ENCODE measurements around the gene IPMK.
A peak's percentile ranks its signal among the peaks of the same experiment; 100 is the strongest.

IPMK gene

GRCh38 chr10:58300676-58301075 lies 33.0 kb upstream of the IPMK start:
- ATAC-seq (ENCODE audit: insufficient read depth, low read depth) (no peak), DNase-seq (no peak)
- H3K4me1 ChIP-seq (ENCODE audit: insufficient read depth, low read length) = no peaks in the 10 kb centered on the region
- H3K9me3 ChIP-seq (ENCODE audit: insufficient read depth, low read length, severe bottlenecking) = no peaks in the 10 kb centered on the region
- H3K27ac ChIP-seq (ENCODE audit: low read length) = no peak overlapping the region
- no peak overlapping the region for H2AFZ ChIP-seq (ENCODE audit: low read depth, low read length)
- no peak overlapping the region for H3K4me3 ChIP-seq (ENCODE audit: low read depth in 1 of 2, low read length in 2 of 2)
- H3K79me2 ChIP-seq (ENCODE audit: insufficient read depth, low read length) = no peaks in the 10 kb centered on the region
- no peaks in the 10 kb centered on the region for H3K36me3 ChIP-seq (ENCODE audit: insufficient read depth, low read length)
- no peak overlapping the region for H3K4me2 ChIP-seq (ENCODE audit: insufficient read depth, low read length)
- no peaks in the 10 kb centered on the region for H4K20me1 ChIP-seq (ENCODE audit: insufficient read depth, low read length)
- peaks cover 2% of the 10 kb centered on the region for H3K27me3 ChIP-seq (ENCODE audit: insufficient read depth, low read length, poor library complexity)
- no peak overlapping the region for H3K9ac ChIP-seq (ENCODE audit: low read depth, low read length)
- TF ChIP-seq CTCF (IDR thresholded peaks at IDR 0.05; ENCODE audit: borderline replicate concordance, extremely low read depth, low read length, poor library complexity, severe bottlenecking) (no peak), EZH2 (IDR thresholded peaks at IDR 0.05; ENCODE audit: borderline replicate concordance, low read depth, low read length, severe bottlenecking) (no peak)

- peak; percentile 66 for DNase-seq
- peak; percentile 96 for ATAC-seq (ENCODE audit: insufficient read depth, low read depth)
- peak; percentile 89 for TF ChIP-seq CTCF (IDR thresholded peaks at IDR 0.05; ENCODE audit: borderline replicate concordance, extremely low read depth, low read length, poor library complexity, severe bottlenecking)
- TF ChIP-seq EZH2 (IDR thresholded peaks at IDR 0.05; ENCODE audit: borderline replicate concordance, low read depth, low read length, severe bottlenecking) = no peak
- Histone ChIP-seq H4K20me1 (ENCODE audit: insufficient read depth, low read length) (no peaks in the 10 kb centered on the region), H3K79me2 (ENCODE audit: insufficient read depth, low read length) (no peaks in the 10 kb centered on the region), H3K36me3 (ENCODE audit: insufficient read depth, low read length) (no peaks in the 10 kb centered on the region), H3K4me3 (ENCODE audit: low read depth in 1 of 2, low read length in 2 of 2) (no peak overlapping the region), H2AFZ (ENCODE audit: low read depth, low read length) (no peak overlapping the region), H3K4me1 (ENCODE audit: insufficient read depth, low read length) (no peaks in the 10 kb centered on the region), H3K9me3 (ENCODE audit: insufficient read depth, low read length, severe bottlenecking) (no peaks in the 10 kb centered on the region), H3K9ac (ENCODE audit: low read depth, low read length) (no peak overlapping the region), H3K27ac (ENCODE audit: low read length) (no peak overlapping the region), H3K27me3 (ENCODE audit: insufficient read depth, low read length, poor library complexity) (peaks cover 2% of the 10 kb centered on the region), H3K4me2 (ENCODE audit: insufficient read depth, low read length) (no peak overlapping the region)
Measured at GRCh38 chr10:58299580-58299979, 31.9 kb upstream of the IPMK start.

GRCh38 chr10:58293989-58294388 lies 26.3 kb upstream of the IPMK start:
- H3K79me2 ChIP-seq (ENCODE audit: insufficient read depth, low read length) = no peaks in the 10 kb centered on the region
- no peaks in the 10 kb centered on the region for H4K20me1 ChIP-seq (ENCODE audit: insufficient read depth, low read length)
- no peak overlapping the region for H3K9ac ChIP-seq (ENCODE audit: low read depth, low read length)
- no peak for ATAC-seq (ENCODE audit: insufficient read depth, low read depth)
- H3K27me3 ChIP-seq (ENCODE audit: insufficient read depth, low read length, poor library complexity) = no peaks in the 10 kb centered on the region
- H3K4me3 ChIP-seq (ENCODE audit: low read depth in 1 of 2, low read length in 2 of 2) = no peak overlapping the region
- H3K4me1 ChIP-seq (ENCODE audit: insufficient read depth, low read length) = no peaks in the 10 kb centered on the region
- no peak overlapping the region for H2AFZ ChIP-seq (ENCODE audit: low read depth, low read length)
- peaks cover 3% of the 10 kb centered on the region; the same call in 1 of the 2 replicates for H3K36me3 ChIP-seq (ENCODE audit: insufficient read depth, low read length)
- DNase-seq = no peak
- no peak for TF ChIP-seq CTCF (IDR thresholded peaks at IDR 0.05; ENCODE audit: borderline replicate concordance, extremely low read depth, low read length, poor library complexity, severe bottlenecking)
- no peak for TF ChIP-seq EZH2 (IDR thresholded peaks at IDR 0.05; ENCODE audit: borderline replicate concordance, low read depth, low read length, severe bottlenecking)
- no peaks in the 10 kb centered on the region for H3K9me3 ChIP-seq (ENCODE audit: insufficient read depth, low read length, severe bottlenecking)
- no peak overlapping the region for H3K4me2 ChIP-seq (ENCODE audit: insufficient read depth, low read length)
- no peak overlapping the region for H3K27ac ChIP-seq (ENCODE audit: low read length)

Measured in DND-41 (cell line).